ENCODE results near the gene LHFPL3.
"Not testable (repeated sequence)": the region's sequence is repeated elsewhere in the genome, so short reads cannot be mapped to it uniquely, and the experiment has no call there.

The LHFPL3 gene

DNA sequence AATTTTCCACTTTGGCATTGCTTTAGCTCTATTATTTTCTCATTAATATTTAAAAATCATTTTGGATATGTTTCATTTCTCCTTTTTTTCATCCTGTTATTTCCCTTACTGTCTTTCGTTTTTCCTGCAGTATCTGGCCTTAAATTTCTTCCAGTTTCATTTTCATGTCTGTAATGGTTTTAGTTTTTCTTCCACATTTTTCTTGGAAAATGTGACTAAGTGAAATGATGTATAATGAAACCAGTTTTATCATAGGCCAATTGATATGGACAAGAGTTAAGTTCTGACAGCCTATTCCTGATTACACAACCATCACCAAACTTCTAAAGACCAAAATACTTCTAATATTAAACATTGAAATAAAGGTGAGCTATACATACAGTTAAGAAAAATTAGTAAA lies 158.5 kb downstream of the LHFPL3 start:
- no peak for DNase-seq

DNA sequence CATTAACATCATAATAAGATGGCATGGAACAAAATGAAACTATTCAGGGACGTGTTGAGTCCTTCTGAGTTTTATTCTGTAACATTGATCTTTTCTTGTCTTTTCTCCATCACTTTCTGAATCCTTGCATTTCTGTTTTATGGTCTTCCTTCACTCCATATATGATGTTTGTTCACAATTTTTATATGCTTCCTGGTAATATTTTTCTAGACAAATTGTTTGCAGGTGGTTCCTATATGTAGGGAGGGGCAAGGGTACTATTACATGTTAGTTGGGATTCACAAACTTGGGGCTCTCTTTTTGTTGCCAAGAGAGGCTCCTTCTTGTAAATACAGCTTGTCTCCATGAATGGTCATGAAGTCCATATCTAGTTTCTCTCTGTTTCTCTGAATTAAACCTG lies 159.2 kb downstream of the LHFPL3 start:
- no peak for DNase-seq

DNA sequence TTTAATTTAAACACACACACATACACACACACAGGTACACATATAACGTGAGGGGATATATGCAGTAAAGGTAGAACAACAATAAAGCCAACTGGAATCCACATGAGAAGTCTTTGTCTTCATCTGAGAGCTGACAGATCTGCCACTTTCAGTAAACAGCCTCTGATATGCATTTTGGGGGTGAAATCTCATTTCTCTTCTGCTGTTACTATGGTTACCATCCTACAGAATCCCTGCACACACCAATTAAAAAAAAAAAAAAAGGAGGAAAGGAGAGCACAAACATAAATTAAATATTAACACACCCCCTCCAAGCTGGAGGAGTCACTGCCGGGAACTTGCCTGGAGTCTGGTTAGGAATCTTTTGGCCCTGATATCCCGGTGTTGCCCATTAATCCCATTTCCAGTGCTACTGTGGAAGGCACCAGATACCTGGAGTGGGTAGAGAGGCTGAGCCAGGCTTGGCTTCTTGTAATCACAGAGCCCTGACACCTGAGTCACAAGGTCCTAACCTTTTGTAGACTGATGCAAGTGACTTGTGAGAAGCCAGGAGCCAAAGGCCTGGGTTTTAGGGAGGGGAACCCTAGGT lies 169.1 kb downstream of the LHFPL3 start:
- DNase-seq = no peak

DNA sequence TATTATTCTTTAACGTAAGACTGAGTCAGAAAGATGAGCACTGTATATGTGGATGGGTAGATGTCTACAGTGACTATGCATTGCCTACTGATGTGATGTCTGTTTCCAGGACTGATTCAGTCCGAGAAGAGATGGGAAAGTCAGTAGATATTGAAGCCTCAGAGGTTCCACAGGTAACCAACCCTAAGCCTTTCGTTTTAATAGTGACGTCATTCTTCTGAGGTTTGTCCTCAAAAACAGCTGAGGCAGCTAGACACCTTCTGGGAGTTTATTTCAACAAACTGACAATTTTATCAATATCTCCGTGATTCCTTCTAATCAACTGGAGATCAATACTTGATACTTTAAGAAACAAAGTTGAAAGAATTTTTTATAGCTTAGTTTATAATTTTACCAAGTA lies 171.6 kb downstream of the LHFPL3 start:
- no peak for DNase-seq

DNA sequence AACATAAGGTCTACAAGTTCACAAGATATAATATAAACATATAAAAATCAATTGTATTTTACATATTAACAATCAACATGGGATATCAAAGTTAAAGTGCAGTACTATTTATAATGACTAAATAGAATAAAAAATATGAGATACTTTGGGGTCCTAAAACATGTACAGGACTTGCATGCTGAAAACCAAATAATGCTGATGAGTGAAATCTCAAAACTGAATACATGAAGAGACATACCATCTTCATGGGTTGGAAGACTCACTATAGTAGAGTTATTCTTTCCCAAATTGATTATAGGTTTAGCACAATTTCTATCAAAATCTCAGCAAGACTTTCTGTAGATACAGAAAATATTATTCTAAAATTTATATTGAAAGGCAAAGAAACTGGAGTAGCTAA lies 181.5 kb downstream of the LHFPL3 start:
- DNase-seq = no peak

DNA sequence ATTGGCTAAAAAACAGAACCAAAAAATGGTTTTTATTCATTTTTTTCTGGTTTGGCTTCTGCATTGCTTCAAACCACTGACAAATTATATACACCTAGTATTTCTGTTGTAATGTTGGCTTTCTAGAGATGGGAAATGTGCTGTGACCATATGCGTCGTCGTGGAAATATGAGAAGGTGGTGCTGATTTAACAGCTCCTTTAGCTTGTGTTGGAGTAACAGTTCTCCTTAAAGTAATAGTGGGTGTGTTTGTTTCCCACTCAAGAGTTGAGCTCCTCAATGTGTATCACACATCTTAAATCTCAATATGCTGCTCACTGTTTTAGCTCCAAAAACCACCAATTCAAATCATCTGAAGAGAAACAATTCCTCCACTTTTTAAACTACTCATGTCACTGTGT lies 196.4 kb downstream of the LHFPL3 start:
- DNase-seq = no peak

DNA sequence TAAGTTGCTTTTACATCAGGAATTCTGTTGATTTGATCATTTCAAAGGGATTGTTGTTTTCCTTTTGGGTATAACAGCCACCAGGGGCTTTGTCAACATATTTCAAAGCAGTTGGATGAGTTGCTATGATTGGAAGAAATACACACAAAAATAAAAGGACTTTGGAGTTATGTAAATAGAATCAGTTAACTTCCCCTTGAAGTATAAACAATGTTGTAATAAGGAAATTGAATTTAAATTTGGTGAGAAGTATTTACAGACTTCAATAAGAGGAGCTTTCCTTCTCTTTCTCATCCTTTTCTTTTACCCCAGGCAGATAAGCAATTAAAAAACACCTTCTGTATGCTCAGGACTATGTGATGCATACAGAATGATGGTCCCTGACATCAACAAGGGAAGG lies 199.7 kb downstream of the LHFPL3 start:
- DNase-seq = no peak

DNA sequence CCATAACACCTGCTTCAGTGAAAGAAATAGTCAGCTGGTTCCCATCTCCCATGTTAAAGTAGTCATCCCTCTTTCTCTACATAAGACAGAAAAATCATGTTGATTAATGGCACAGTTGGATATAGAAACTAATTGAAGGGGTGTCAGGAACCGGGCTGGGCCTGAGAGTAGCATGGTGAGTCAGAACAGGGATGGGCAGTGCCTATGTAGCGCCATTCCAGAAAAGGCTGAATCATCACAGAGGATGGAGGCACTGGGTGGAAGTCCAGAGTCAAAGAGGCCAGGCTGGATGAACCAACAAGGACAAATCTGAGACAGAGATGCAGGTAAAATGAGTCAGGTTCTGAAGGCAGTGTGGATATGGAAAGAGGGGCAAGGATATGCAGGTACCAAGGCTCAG lies 201.2 kb downstream of the LHFPL3 start:
- DNase-seq = no peak

DNA sequence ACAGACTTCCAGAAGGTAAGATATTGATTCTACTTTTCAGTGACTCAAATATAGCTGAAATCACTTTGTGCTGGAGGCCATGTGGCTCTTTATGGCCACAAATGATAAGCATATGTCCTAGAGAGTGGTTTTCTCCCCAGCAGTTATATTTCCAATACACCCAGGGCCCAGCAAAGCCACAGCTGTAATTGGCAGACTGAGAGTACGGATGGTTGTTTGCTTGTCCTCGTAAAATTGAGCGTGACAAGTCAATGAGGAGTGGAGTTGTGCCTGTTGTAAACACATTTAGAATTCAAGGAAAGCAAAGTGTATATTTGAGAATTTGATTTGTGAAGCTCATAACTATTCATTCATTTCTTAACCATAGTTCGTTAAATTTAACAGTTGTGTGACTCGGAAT lies 201.8 kb downstream of the LHFPL3 start:
- no peak for DNase-seq

DNA sequence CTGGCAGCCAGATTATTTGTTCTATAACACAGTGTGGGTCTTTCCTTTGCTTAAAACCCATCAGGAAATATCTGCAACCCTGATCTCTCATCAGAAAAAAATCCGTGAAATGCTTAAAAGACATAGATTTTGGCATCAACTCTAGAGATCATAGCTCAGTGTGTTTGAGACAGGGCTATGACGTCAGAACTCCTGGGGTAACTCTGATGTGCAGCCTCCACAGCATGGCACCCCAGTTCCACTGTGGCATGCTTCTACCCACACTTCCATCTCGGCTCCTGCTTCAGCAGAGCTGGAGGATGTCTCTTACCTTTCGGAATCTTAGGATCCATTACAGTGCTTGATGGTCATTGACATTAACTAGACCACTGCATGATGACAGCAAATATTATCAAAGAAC lies 205.7 kb downstream of the LHFPL3 start:
- DNase-seq = no peak

DNA sequence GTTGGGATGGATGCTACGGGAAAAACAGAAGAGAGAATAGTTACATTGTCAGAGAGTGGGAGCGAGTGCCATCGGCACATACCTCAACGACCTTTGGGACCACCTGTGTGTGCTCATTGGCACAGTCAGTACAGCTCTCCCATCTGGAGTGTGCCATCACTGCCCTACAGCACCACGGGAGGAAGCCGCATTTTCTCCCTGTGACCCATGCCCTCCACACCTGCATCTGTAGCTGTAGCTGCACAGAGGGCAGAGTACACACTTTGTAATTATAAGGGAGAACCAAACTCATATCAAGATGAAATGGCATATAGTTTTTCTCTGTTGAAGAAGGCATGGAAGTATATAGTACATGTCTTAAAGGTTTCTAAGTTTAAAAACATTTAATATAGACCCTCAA lies 207.4 kb downstream of the LHFPL3 start:
- no peak for DNase-seq

DNA sequence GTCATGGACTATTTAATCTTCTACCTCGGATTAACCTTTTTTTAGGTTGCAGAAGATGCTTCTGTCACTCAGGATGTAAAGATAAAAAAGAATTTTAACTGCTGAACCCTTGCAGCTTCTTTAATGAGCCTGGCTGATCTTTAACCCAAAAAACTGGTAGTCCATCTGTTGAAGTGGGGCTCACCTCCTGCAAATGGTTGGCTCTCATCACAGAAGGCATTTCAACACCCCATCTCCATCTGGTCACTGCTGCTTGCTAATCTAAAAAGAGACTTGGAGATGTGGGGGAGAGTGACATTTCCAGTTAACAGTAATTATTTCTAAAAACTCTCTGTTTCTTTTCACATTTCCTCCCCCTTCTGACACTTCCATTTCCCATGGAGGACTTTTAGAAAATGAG lies 208.6 kb downstream of the LHFPL3 start:
- DNase-seq = no peak

DNA sequence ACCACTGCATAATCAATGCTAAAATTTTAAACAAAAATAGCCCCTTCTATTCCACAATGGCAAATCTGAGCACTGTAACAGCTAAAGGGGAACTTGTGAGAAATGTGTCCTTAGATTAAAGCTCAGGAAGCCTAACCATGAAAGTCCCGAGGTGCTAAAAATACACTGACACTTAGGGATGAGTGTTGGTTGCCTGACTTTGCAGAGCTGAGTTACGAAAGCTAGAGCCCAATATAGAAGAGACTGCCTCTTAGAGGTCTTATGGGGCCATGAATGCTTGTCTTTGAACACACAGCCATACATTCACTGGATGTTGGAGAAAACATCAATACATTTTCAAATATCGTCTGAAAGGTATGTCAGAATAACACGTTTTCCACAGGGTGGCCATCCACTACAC lies 209.7 kb downstream of the LHFPL3 start:
- no peak for DNase-seq

DNA sequence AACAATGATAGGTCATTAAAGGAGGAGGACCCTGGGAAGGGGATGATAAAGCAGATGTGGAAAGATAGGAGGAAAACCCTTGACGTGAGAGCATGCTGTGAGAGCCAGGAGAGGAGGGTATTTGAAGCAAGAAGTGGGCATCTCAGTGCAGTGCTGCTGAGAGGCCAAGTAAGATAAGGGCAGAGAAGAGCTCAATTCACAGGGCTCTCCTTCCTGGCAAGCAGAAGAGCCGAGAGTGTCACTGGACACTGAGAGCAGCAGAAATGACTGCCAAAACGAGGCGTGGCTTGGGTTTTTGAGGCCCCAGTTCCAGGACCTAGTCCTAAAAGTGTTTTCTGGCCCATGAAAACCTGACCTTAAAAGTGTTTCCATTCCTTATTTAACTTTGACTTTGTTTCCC lies 213.5 kb downstream of the LHFPL3 start:
- no peak for DNase-seq

DNA sequence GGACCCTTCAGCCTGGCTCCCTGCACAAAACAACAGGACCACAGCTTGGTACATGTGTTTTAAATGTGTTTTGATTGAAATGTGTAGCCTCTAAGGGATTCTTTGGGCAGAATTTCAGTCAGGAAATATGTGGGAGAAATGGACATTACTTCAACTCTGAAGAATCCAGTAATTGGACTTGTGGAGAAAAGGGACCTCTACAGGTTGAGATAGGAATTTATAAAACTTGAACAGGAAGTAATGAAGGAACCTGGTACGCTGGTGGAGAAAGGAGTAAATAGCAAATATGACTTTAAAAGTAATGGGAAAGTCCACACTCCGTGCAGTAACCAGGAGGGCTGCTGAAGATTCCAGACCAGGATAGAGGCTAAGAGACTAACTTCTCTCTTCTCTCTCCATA lies 220.5 kb downstream of the LHFPL3 start:
- peak; percentile 5 for DNase-seq

DNA sequence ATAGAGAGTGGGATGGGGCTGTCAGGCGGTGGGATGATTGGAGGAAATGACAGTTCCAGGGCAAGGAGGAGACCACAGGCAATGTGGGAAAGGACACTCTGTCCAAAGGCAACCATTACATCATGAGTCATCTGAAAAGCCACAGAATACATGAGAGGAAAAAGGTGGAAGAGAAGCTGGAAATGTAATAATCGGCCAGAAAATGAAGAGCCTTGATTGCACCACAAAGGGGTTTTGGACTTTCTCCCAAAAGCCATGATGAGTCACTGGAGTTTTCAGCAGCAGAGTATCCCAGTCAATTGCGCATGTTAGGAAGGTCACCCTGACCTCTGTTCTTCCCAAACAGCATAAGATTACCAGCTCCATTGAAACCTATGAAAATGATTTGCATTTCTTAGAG lies 222.0 kb downstream of the LHFPL3 start:
- DNase-seq = no peak

DNA sequence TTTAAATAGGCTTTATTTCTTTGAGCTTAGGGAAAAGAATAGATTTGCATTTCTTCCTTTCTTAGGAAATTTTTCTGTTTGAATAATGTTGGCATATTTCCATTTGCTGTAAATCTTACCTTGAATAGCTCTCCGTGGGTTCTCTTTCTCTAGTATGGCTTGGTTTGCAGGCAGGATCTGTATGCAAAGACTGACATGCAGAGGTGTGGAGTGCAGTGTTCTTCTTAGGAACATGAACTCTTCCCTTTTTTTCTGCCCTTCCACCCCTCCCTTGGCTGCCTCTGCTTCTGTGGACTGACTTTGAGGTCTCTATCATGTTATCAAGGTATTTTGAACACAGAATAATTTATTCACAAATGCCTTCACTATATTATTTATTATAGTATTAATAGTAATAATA lies 222.8 kb downstream of the LHFPL3 start:
- no peak for DNase-seq

DNA sequence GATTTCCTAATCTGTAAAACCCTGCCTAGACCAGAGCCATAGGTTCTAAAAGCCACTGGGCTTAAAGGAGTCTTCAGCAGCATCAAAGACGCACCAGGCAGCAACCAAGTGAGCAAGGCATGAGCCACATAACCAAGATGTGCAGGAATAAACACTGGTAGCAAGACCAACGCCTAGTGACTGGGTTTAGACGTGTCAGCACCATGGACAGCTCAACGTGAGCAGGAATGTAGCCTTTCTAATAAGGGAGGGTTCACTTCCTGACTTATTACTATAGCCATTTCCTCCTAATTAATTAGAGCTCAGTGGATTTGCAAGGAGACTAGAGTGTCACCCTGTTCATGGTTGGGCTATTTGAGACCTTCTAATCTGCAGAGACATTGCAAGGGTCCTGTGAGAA lies 223.7 kb downstream of the LHFPL3 start:
- DNase-seq = peak; percentile 70

DNA sequence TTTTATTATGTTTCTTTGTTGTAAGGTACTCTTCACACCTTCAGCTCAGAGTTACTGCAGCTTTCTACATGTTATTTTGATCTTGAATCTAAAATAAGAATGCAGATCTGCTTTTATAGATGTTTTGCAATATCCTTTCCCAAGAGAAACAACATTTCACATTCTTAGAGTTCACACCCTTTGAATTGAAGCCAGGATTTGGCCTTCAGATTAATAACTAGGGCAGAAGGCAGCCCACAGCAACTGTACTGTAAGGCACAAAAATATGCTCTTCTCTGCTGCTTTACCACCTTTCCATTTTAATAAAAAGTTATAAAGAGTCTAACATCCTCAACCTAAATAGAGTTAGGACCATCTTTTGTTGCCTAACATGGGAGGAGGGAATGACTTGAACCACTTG lies 224.7 kb downstream of the LHFPL3 start:
- DNase-seq = no peak

DNA sequence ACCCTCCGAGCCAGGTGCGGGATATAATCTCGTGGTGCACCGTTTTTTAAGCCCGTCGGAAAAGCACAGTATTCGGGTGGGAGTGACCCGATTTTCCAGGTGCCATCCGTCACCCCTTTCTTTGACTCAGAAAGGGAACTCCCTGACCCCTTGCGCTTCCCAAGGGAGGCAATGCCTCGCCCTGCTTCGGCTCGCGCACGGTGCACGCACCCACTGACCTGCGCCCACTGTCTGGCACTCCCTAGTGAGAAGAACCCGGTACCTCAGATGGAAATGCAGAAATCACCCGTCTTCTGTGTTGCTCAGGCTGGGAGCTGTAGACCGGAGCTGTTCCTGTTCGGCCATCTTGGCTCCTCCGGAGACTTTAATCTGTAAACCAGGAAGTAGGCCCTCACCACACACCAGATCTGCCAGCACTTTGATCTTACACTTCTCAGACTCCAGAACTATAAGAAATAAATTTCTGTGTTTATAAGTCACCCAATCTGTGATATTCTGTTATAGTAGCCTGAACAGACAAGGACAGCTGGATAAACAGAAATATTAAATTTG lies 235.0 kb downstream of the LHFPL3 start:
- not testable (repeated sequence) for DNase-seq

DNA sequence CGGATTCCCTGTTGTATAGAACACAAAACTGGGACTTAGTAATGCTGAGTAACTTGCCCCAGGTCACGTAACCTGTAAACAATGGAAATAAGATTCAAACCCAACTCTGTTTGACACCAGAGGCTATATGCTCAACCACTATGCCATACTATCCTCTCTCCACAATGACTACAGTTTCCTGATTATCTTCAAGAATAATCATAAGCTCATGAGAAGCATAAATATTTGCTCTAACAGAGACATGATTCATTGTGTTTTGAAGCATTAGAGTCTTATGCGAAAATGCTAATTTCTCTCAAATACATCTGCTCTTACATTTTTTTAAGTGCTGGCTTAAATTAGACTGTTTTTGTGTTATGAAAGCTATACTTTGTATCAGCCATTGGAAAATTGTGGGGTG lies 241.3 kb downstream of the LHFPL3 start:
- no peak for DNase-seq

DNA sequence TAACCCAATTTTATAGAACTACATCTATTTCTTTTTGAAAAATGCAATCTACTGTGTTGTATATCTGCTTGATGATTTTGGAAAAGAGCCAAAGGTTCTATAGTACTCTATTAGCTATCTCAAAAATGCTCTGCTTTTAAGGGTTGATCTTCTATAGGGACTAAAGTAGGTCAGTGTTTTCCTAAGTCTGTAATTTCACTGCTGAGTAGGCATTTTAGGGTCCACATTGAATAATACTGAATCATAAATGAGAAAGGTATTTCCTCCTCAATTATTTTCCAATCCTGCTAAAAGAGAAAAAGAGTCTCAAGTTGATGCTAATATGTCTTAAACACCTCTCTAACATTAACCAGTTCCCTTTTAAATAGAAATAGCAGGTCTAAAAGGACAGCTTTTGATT lies 244.2 kb downstream of the LHFPL3 start:
- DNase-seq = no peak

DNA sequence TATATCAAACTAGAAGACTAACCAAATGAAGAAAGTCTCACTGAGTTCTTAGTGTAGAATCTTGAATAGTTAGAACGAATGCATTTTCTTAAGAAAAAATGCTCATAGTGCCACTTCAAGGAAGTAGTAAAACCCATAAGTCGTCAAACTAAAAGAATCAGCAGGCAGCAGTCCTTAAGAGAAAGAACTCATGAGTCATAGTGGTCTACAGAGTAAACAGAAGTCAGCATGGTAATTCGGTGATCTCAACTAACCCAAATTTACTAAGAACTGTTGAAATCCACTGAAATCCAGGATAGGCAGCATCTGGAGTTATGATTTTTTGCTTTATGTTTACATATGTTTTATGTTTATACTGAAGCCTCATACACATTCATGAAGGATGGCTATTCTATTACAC lies 256.2 kb downstream of the LHFPL3 start:
- DNase-seq = peak; percentile 2

DNA sequence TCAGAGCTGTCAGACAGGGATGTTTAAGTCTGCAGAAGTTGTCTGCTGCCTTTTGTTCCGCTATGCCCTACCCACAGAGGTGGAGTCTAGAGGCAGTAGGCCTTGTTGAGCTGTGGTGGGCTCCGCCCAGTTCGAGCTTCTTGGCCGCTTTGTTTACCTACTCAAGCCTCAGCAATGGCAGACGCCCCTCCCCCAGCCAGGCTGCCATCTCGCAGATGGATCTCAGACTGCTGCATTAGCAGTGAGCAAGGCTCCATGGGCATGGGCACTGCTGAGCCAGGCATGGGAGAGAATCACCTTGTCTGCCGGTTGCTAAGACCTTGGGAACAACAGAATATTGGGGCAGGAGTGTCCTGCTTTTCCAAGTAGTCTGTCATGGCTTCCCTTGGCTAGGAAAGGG lies 267.2 kb downstream of the LHFPL3 start:
- DNase-seq = not testable (repeated sequence)

DNA sequence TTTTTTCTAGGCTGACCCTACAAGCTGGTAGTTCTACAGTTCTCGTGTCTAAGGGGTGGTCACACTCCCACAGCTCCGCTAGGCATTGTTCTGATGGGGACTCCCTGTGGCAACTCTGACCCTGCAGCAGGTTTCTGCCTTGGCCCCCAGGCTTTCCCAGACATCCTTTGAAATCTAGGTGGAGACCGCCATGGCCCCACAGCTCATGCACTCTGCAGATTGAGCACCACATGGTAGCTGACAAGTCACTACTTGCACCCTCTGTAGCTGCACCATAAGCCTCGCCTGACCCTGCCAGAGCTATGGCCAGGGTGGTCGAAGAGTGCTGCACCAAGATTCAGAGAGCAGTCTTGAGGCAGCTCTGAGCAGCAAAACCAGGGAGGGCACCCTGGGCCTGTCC lies 275.6 kb downstream of the LHFPL3 start:
- DNase-seq = no peak

DNA sequence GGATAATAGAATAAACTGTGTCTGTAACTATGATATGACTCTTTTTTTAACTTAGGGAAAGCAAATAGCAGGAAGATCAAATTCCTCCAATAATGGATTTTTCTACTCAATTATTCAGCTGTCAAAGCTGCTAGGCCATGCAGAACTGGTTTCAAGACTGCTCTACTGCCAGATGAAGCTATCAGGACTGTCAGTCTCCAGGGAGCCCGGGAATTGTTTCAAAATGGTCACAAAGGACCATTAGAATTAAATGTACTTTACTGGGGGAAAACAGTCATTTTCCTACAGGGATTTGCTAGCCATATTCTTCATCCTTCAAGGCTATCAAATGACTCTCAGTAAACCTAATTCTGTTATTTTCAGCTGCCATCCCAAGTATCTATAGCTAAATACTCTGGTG lies 276.3 kb downstream of the LHFPL3 start:
- no peak for DNase-seq
